Left colon (tissue), 2 donors: ENCODE measurements around the gene MRM3. TPM values are rescaled to one million over a fixed set of nuclear protein-coding genes. Genes with fewer than 3 reads are reported as not detected.
"Not testable (repeated sequence)": the region's sequence is repeated elsewhere in the genome, so short reads cannot be mapped to it uniquely, and the experiment has no call there.

Source experiments
- ATAC-seq: fragments of 200-7000 bp; cut with Tn5 transposase; one replicate; pipeline ENCODE4 v1.9.1; 2020; ENCODE audit warnings: mild to moderate bottlenecking, moderate library complexity
- DNase-seq, 2 donors: peaks; one replicate each; pipeline ENCODE4 v3.0.0-alpha.2; 2020
- intact Hi-C, 2 donors: fragments of 100-400 bp; cut with DNase I in 1 of 2; cut with micrococcal nuclease in 1 of 2; formaldehyde crosslinking; loops; one replicate each; pipeline versions ENCODE4 v1.11.2 to v1.14.0; 2022; cut with DNase I, micrococcal nuclease
- total RNA-seq, 2 donors: library from RNA; stranded (reverse); fragmentation: NEBNext Ultra II Directional; extraction: Animal tissue kit (Norgen Biotek cat#: 25700); gene quantifications; one replicate each; pipeline ENCODE4 v1.2.1, GENCODE V29; 2021
- donor health status: DM: no; HTN: no; CAD: no.
- donor health status: DM: yes; HTN: yes; CAD: no.

MRM3 gene
- total RNA-seq, 2 donors from 2014 or later, result 11.4 to 13.3 TPM

DNA sequence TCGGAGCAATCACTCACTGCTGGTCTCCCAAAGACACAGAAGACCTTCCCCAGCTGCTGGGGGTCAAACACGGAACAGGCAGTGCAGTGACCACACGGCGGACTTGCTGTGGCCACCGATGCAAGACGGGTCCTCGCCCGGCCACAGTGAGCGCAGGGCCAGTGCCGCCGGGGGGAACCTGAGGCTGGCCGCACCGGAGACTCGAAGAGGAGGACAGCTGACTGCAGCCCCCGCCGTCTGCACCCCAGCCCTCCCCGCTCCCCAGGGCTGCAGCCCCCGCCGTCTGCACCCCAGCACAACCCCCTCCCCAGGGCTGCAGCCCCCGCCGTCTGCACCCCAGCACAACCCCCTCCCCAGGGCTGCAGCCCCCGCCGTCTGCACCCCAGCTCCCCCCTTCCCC is 23.7 kb downstream of the MRM3 start:
- ATAC-seq, intact Hi-C loops, DNase-seq: not testable (repeated sequence)

DNA sequence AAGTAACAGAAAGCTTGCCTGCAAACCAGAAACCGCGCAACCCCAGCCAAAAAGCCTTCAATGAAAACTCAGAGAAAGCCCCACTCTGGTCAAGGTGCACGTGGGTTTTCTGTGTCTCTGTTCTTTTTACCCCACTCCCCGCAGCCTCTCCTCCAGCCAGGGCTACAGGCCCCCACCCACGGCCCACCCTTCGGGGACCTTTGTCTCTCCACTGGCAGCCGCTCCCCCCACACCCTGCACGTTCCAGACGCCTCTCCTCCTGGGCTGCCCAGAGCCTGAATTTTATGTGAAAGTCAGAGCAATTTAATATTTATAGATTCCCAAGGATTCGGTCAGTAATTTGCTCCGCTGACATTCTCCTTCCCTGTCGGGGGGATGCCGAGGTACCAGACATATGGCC is 24.2 kb downstream of the MRM3 start:
- ATAC-seq, result no peak
- no peak for DNase-seq
- intact Hi-C loops, result no loop called here

DNA sequence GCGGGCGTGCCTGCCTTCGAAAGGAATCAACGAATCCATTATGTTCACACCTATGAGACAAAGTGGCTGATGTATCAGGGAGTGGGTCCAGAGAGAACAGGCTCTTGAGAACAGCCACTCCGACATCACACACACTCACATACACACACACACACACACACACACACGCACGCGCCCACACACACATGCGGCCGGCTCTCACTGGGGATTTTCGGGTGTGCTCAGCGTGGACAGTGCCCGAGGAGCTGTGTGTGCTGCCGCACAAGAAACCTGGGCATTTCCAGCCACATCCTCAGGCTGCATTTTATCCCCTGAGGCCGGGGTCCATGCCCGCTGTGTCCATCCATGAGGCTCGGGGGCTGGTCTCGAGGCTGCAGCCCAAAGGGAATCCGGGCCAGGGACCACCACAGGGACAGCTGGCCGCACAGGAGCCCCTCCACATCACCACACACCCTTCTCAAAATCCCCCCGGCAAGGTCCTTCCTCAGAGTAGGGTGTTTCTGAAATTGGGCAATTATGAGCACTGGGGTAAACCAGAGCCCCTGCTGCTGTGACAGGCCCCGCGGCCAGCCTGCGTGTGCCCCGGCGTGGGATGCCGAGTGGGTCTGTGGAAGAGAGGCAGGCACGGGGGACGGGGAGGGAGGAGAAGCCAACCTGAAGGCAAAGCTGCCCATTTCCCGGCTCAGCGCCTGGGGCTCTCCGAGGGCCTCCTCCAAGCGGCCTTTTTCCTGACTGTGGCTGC is 24.8 kb downstream of the MRM3 start:
- ATAC-seq, result no peak
- intact Hi-C loops, result no loop called here
- no peak for DNase-seq

DNA sequence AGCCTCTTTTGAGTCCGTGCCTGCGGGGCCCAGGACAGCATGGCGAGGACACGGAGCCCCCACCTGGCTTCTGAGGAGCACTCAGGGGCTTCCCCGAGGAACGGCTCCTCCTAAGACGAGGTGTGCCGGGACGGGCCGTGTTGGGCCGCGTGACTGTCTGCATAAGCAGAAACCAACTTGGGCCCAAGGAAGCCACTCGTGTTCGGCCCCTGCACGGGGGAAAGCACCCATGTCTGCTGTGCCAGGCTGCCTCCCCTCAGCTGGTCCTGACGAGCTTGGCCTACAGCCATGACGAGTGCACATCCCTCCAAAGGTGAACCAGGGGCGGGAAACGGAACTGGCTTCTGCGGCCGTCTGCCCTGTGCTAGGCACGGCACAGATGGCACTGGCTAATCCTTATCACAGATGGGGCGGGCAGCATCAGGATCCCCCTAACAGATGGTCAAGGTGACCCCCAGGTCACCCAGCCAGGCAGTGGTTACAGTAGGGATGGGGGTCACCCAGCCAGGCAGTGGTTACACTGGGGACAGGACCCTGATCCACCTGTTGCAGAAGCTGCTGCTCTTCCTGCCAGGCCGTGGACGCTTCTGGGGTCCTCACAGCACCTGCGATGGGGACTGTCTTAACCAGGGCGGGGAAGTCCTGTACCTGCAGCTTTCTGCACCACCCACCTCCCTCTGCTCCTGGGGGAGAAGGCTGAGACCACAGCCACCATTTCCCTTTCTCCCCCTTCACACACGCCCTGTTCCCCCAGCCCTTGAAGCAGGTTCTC is 25.6 kb downstream of the MRM3 start:
- intact Hi-C loops, result no loop called here
- ATAC-seq (no peak), DNase-seq (no peak)

GRCh38 chr17:811051-811784 is 29.1 kb downstream of the MRM3 start:
- DNase-seq, result no peak
- intact Hi-C loops, result no loop called here
- no peak for ATAC-seq

DNA sequence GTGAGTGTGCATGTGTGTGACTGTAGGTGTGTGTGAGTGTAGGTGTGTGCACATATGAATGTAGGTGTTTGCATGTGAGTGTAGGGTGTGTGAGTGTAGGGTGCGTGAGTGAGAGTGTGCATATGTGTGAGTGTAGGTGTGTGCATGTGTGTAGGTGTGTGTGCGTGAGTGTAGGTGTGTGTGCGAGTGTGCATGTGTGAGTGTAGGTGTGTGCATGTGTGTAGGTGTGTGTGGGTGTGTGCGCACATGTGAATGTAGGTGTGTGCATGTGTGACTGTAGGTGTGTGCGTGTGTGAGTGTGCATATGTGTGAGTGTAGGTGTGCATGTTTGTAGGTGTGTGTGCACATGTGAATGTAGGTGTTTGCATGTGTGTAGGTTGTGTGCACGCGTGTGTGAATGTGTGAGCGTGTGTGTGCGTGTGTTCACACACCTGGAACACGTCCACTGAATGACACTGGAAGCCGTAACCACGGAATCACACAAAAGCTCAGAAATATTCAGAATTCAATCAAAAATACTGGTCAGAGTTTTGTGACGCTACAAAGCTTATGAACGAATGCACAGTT is 30.6 kb downstream of the MRM3 start:
- DNase-seq, result no peak
- no peak for ATAC-seq
- intact Hi-C loops, result no loop called here

- no peak for ATAC-seq
- intact Hi-C loops, result no loop called here
Measured at GRCh38 chr17:814371-814770, 32.2 kb downstream of the MRM3 start.

DNA sequence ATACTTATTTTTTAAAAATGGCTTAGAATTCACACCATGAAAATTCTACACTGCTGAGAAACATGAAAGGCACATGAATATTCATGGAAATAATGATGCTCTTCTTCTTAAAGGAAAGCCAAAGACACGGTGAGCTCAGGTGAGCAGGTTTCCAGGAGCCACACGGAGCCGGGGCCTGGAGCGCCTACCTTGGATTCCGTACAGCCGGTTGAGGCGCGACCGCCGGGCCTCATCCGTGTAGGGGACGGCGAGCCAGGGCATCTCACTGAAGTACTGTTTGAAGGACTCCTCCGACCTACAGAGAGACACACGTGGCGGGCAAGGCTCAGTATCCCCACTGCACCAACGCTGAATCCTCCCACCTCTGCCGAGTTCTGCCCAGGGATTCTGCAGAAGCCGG is 37.1 kb downstream of the MRM3 start:
- intact Hi-C loops, result no loop called here
- no peak for ATAC-seq
- no peak for DNase-seq

More at GRCh38 chr17:814371-814770, 32.2 kb downstream of the MRM3 start:
- DNase-seq, result no peak

DNA sequence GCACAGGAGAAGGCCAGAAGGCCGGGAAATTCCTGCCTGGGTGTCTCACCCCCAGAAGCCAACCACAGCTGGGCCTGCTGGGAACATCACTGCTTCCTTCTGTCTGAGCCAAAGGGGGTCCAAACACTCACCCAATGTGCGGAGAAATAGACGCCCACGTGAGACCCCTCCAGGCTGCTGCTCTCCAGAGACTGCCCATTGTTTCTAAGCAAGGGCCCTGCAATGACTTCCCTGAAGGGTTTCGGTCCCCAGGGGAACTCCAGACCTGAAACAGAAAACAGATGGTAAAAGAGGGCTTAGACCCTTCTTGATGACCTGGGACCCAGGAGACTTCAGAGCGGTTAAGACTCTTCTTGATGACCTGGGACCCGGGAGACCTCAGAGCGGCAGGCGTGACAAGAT is 41.3 kb downstream of the MRM3 start:
- intact Hi-C loops, result no loop called here
- DNase-seq, result no peak
- ATAC-seq, result no peak

- intact Hi-C loops, result no loop called here
- ATAC-seq (no peak), DNase-seq (no peak)
Measured at GRCh38 chr17:824378-824777, 42.2 kb downstream of the MRM3 start.

DNA sequence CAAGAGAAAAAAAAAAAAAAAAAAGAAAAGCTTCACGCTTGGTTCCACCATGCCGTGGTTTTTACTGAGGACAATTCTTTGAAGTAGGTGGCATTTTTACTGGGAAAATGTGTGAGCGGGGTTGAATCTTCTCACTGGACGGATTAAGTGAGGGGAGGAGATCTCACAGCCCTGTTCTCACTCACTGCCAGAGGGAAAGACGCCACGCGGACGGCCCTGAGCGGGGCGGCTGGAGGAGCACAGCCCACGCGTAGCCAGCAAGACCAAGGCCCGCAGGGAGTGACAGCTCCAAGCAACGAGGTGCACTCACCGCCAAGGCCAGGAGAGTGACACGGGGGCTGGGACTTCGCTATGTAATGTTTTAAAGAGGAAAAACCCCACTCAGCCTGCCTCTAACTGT is 43.1 kb downstream of the MRM3 start:
- intact Hi-C loops, result no loop called here
- ATAC-seq, result no peak
- DNase-seq, result no peak

GRCh38 chr17:826778-827177 is 44.6 kb downstream of the MRM3 start:
- no peak for ATAC-seq
- intact Hi-C loops, result no loop called here
- no peak for DNase-seq

GRCh38 chr17:828761-829160 is 46.6 kb downstream of the MRM3 start:
- no peak for ATAC-seq
- intact Hi-C loops, result no loop called here
- DNase-seq, result no peak

DNA sequence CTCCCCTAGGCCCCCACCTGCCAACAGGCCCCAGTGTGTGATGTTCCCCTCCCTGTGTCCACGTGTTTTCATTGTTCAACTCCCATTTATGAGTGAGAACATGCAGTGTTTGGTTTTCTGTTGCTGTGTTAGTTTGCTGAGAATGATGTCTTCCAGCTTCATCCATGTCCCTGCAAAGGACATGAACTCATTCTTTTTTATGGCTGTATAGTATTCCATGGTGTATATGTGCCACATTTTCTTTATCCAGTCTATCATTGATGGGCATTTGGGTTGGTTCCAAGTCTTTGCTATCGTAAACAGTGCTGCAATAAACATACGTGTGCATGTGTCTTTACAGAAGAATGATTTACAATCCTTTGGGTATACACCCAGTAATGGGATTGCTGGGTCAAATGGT is 47.5 kb downstream of the MRM3 start:
- DNase-seq, intact Hi-C loops, ATAC-seq: not testable (repeated sequence)

DNA sequence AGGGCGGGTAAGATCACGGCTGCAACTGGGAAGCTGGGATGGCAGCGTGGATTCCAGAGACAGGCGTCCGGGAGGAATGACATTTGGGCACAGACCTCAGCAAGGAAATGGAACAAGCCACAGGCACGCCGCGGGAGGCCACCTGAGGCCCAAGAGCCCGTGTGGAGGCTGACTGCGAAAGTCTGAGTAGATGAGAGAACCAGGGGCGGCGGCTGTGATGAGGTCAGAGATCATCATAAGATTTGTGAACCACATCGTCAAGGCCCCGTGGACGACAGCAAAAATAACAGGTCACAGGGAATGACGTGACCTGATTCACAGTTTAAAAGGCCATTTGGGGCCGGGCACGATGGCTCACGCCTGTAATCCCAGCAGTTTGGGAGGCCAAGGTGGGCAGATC is 48.2 kb downstream of the MRM3 start:
- no peak for ATAC-seq
- intact Hi-C loops, result no loop called here
- DNase-seq, result no peak

GRCh38 chr17:830950-831349 is 48.8 kb downstream of the MRM3 start:
- intact Hi-C loops, result no loop called here
- ATAC-seq (no peak), DNase-seq (no peak)

GRCh38 chr17:834136-834535 is 52.0 kb downstream of the MRM3 start:
- intact Hi-C loops, result no loop called here
- DNase-seq, result no peak
- no peak for ATAC-seq

DNA sequence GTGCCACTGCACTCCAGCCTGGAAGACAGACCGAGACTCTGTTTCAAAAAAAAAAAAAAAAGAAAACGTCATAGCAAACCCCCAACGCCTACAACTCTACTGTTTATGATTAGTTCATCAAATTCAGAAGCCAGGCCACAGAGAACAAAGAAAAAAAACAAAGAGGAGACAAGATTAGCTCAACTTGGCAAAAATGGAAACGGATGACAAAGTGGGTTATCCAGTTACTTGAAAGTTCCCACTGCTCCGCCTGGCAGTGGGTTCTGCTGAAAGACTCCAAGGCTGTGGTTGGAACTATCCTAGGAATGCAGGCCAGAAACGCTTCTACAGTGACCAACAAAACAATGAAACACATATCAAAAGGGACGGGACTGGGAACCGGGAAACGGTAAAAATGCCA is 53.1 kb downstream of the MRM3 start:
- intact Hi-C loops, result no loop called here
- ATAC-seq (no peak), DNase-seq (no peak)

GRCh38 chr17:835721-836120 is 53.6 kb downstream of the MRM3 start:
- ATAC-seq, intact Hi-C loops: not testable (repeated sequence)

GRCh38 chr17:836151-836550 is 54.0 kb downstream of the MRM3 start:
- ATAC-seq (no peak), DNase-seq (no peak)
- intact Hi-C loops, result no loop called here

More at GRCh38 chr17:835721-836120, 53.6 kb downstream of the MRM3 start:
- DNase-seq, result not testable (repeated sequence)
